ENCODE measurements around the gene B3GAT3. TPM values are rescaled to one million over a fixed set of nuclear protein-coding genes. Genes with fewer than 3 reads are reported as not detected.

The B3GAT3 gene
- polyA plus RNA-seq, 1 donor from 2014 or later, result 102 TPM

DNA sequence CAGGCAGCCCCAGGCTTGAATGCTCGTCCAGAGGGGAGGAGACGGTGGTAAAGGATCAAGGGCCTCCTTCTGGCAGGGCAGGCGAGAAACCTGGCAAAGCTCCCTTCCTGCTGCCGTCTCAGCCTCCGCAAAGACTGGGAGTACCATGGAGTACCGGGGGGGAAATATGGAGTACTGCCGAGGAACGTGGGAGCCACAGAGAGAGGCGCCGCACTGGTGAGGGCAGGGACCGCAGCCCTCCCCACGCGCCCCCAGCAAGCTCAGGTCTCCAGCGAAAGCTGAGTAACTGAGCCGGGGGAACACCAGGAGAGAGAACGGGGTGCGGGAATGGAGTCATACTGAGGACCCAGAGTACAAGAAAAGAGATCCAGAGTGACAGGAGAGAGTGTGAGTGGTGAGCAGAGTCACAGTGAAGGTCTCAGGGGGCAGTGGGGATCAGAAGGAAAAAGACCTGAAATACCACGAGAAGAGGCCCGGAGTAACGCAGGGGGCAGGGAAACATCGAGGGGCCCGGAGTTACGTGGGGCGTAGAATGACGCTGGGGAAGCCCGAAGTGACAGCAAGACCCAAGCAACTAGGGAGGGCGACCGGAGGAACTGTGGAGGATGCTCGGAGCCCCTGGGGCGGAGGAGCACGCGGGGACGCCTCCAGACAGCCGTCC, 10.0 kb downstream of the B3GAT3 start:
- no peaks in the 10 kb centered on the region for H3K79me2 ChIP-seq (replicated peaks; ENCODE audit: insufficient read depth, low read length)
- H3K36me3 ChIP-seq (ENCODE audit: insufficient read depth, low read length), result no peaks in the 10 kb centered on the region
- H2AFZ ChIP-seq (ENCODE audit: low read depth, low read length), result no peak overlapping the region
- no peak for TF ChIP-seq SMC3 (conservative IDR thresholded peaks at IDR 0.05; ENCODE audit: poor library complexity)
- no peak for TF ChIP-seq EZH2 (IDR thresholded peaks at IDR 0.05; ENCODE audit: borderline replicate concordance, insufficient read depth, low read length, poor library complexity, severe bottlenecking)
- TF ChIP-seq RAD21 (conservative IDR thresholded peaks at IDR 0.05), result no peak
- TF ChIP-seq EP300 (conservative IDR thresholded peaks at IDR 0.05; ENCODE audit: poor library complexity, severe bottlenecking), result no peak
- TF ChIP-seq, protein P1, sequence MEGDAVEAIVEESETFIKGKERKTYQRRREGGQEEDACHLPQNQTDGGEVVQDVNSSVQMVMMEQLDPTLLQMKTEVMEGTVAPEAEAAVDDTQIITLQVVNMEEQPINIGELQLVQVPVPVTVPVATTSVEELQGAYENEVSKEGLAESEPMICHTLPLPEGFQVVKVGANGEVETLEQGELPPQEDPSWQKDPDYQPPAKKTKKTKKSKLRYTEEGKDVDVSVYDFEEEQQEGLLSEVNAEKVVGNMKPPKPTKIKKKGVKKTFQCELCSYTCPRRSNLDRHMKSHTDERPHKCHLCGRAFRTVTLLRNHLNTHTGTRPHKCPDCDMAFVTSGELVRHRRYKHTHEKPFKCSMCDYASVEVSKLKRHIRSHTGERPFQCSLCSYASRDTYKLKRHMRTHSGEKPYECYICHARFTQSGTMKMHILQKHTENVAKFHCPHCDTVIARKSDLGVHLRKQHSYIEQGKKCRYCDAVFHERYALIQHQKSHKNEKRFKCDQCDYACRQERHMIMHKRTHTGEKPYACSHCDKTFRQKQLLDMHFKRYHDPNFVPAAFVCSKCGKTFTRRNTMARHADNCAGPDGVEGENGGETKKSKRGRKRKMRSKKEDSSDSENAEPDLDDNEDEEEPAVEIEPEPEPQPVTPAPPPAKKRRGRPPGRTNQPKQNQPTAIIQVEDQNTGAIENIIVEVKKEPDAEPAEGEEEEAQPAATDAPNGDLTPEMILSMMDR (IDR thresholded peaks at IDR 0.05; ENCODE audit: poor library complexity, severe bottlenecking), result no peak
- TF ChIP-seq, protein P2, sequence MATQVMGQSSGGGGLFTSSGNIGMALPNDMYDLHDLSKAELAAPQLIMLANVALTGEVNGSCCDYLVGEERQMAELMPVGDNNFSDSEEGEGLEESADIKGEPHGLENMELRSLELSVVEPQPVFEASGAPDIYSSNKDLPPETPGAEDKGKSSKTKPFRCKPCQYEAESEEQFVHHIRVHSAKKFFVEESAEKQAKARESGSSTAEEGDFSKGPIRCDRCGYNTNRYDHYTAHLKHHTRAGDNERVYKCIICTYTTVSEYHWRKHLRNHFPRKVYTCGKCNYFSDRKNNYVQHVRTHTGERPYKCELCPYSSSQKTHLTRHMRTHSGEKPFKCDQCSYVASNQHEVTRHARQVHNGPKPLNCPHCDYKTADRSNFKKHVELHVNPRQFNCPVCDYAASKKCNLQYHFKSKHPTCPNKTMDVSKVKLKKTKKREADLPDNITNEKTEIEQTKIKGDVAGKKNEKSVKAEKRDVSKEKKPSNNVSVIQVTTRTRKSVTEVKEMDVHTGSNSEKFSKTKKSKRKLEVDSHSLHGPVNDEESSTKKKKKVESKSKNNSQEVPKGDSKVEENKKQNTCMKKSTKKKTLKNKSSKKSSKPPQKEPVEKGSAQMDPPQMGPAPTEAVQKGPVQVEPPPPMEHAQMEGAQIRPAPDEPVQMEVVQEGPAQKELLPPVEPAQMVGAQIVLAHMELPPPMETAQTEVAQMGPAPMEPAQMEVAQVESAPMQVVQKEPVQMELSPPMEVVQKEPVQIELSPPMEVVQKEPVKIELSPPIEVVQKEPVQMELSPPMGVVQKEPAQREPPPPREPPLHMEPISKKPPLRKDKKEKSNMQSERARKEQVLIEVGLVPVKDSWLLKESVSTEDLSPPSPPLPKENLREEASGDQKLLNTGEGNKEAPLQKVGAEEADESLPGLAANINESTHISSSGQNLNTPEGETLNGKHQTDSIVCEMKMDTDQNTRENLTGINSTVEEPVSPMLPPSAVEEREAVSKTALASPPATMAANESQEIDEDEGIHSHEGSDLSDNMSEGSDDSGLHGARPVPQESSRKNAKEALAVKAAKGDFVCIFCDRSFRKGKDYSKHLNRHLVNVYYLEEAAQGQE (IDR thresholded peaks at IDR 0.05; ENCODE audit: borderline replicate concordance), result no peak
- TF ChIP-seq MXI1 (conservative IDR thresholded peaks at IDR 0.05; ENCODE audit: poor library complexity, severe bottlenecking), result no peak
- TF ChIP-seq POLR2AphosphoS5 (IDR thresholded peaks at IDR 0.05), result no peak
- no peak for TF ChIP-seq TAF1 (IDR thresholded peaks at IDR 0.05; ENCODE audit: low read depth)
- H3K4me2 ChIP-seq (ENCODE audit: low read length), result no peak overlapping the region
- no peaks in the 10 kb centered on the region for H4K20me1 ChIP-seq (ENCODE audit: insufficient read depth)
- no peak overlapping the region for H3K27ac ChIP-seq (ENCODE audit: low read length)
- peaks cover 8% of the 10 kb centered on the region for H3K27me3 ChIP-seq (ENCODE audit: insufficient read depth, low read depth, low read length)
- no peaks in the 10 kb centered on the region for H3K9me3 ChIP-seq (ENCODE audit: low read length)
- H3K9ac ChIP-seq (ENCODE audit: low read length), result peak overlapping the region; percentile 16
- no peaks in the 10 kb centered on the region for H3K9me2 ChIP-seq (ENCODE audit: insufficient read depth, low read length)
- no peaks in the 10 kb centered on the region for H3F3A ChIP-seq (ENCODE audit: insufficient read depth, low read length, poor library complexity, severe bottlenecking)
- H3K4me3 ChIP-seq (ENCODE audit: low read length), result no peak overlapping the region

DNA sequence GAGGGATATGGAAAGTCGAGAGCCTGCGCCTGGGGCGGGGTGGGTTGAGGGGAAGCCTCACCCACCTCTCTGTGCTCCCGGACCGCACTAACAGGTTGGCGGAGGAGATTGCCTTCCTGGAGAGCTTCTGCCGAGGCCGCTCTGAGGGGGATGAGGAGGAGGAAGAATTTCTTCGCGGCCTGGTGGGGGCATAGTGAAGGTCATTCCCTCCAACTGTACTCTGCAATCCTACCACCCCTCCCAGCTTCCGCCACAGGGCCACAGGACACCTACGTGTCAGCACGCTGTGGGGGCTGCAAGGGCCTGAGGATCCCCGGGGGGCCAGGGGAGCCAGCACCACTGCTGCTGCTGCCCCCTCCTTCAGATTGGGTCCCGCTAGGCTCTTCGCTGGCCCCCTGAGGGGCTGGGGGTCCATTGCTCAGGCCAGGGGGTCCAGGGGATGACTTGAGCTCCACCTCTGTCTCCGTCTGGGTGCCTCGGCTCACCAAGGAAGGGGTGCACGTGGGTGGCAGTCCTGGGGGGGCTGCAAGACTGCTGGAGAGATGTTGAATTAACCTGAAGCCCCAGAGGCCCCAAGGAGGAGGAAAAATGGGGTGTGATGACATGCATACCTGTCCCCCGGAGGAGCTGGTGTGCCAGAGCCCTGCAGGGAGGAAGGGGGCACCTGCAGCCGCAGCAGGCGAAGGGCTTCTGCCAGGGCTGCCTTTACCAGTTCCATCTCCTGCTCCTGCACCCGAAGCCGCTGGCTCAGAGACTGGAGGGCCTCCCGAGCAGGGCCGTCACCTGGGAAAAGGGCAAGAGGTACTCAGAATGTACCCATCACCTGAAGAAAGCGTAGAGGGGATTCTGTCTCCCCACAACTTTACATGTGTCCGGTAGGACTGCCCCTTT, 10.7 kb downstream of the B3GAT3 start:
- Histone ChIP-seq H3K27me3 (ENCODE audit: insufficient read depth, low read depth, low read length) (peaks cover 8% of the 10 kb centered on the region), H3K9me3 (ENCODE audit: low read length) (no peaks in the 10 kb centered on the region), H3K9me2 (ENCODE audit: insufficient read depth, low read length) (no peaks in the 10 kb centered on the region), H4K20me1 (ENCODE audit: insufficient read depth) (no peaks in the 10 kb centered on the region), H3K27ac (ENCODE audit: low read length) (no peak overlapping the region), H3K79me2 (replicated peaks; ENCODE audit: insufficient read depth, low read length) (no peaks in the 10 kb centered on the region), H3K4me2 (ENCODE audit: low read length) (no peak overlapping the region), H3F3A (ENCODE audit: insufficient read depth, low read length, poor library complexity, severe bottlenecking) (no peaks in the 10 kb centered on the region), H3K36me3 (ENCODE audit: insufficient read depth, low read length) (no peaks in the 10 kb centered on the region), H3K9ac (ENCODE audit: low read length) (no peak overlapping the region), H3K4me3 (ENCODE audit: low read length) (no peak overlapping the region), H2AFZ (ENCODE audit: low read depth, low read length) (no peak overlapping the region)
- TF ChIP-seq SMC3 (conservative IDR thresholded peaks at IDR 0.05; ENCODE audit: poor library complexity), result no peak
- TF ChIP-seq TAF1 (IDR thresholded peaks at IDR 0.05; ENCODE audit: low read depth), result no peak
- no peak for TF ChIP-seq MXI1 (conservative IDR thresholded peaks at IDR 0.05; ENCODE audit: poor library complexity, severe bottlenecking)
- TF ChIP-seq, protein P2 (IDR thresholded peaks at IDR 0.05; ENCODE audit: borderline replicate concordance), result no peak
- no peak for TF ChIP-seq RAD21 (conservative IDR thresholded peaks at IDR 0.05)
- TF ChIP-seq POLR2AphosphoS5 (IDR thresholded peaks at IDR 0.05), result no peak
- no peak for TF ChIP-seq EZH2 (IDR thresholded peaks at IDR 0.05; ENCODE audit: borderline replicate concordance, insufficient read depth, low read length, poor library complexity, severe bottlenecking)
- TF ChIP-seq, protein P1 (IDR thresholded peaks at IDR 0.05; ENCODE audit: poor library complexity, severe bottlenecking), result no peak
- TF ChIP-seq EP300 (conservative IDR thresholded peaks at IDR 0.05; ENCODE audit: poor library complexity, severe bottlenecking), result no peak
